Spleen (tissue), 7 donors: ENCODE results near the gene PRSS56.

ENCODE experiments used
- CTCF ChIP-seq, 11 experiments: fragments of 200-600 bp in 7 of 11; fragments of 450-650 bp in 4 of 11; sonication (generic) in 4 of 11; IDR thresholded peaks in 8 of 11; conservative IDR thresholded peaks in 3 of 11; 1 replicate in 7 of 11; 2 replicates in 4 of 11; pipeline versions ENCODE4 v1.4.0 to v1.8.0; 2016 to 2021; ENCODE audit warnings: antibody characterized with exemption in 11 of 11, inconsistent platforms in 4 of 11, mild to moderate bottlenecking in 1 of 11
- POLR2A ChIP-seq, 3 donors: fragments of 450-650 bp; IDR thresholded peaks; one replicate each; pipeline ENCODE4 v1.5.1; 2017; ENCODE audit warnings: antibody characterized with exemption in 3 of 3, mild to moderate bottlenecking in 1 of 3
- donor health status: DM: no; HTN: no; CAD: no; lungs with moderate emphysema.
- donor health status: DM: no; HTN: no; CAD: no.
- donor health status: DM: no; HTN: no; CAD: no.

- TF ChIP-seq POLR2A (IDR thresholded peaks at IDR 0.05), result no peak
- no peak for TF ChIP-seq CTCF (IDR thresholded peaks at IDR 0.05 in 8 of 11, conservative IDR thresholded peaks at IDR 0.05 in 3 of 11)
Measured at GRCh38 chr2:232542715-232543467, 22.7 kb downstream of the PRSS56 start.
